Renal cortex interstitium (tissue), 11 donors: ENCODE results near the gene BRSK2. TPM values are rescaled to one million over a fixed set of nuclear protein-coding genes. Genes with fewer than 3 reads are reported as not detected.
"Not testable (repeated sequence)": the region's sequence is repeated elsewhere in the genome, so short reads cannot be mapped to it uniquely, and the experiment has no call there.

Source experiments
- DNase-seq, 11 donors: peaks; one replicate each; pipeline ENCODE4 v3.0.0-alpha.2; 2013; ENCODE audit warnings: low read depth in 9 of 11, low spot score in 4 of 11; ENCODE audit errors: extremely low read depth in 1 of 11
- polyA plus RNA-seq, 3 donors: library from polyadenylated mRNA; unstranded; fragments of 120-200 nt; gene quantifications; one replicate each; pipeline ENCODE4 v1.2.1, GENCODE V29; 2013; ENCODE audit not compliant: insufficient read length in 3 of 3

Gene BRSK2
- polyA plus RNA-seq, 3 donors = 0.56 to 1.7 (median 1.4) TPM

DNA sequence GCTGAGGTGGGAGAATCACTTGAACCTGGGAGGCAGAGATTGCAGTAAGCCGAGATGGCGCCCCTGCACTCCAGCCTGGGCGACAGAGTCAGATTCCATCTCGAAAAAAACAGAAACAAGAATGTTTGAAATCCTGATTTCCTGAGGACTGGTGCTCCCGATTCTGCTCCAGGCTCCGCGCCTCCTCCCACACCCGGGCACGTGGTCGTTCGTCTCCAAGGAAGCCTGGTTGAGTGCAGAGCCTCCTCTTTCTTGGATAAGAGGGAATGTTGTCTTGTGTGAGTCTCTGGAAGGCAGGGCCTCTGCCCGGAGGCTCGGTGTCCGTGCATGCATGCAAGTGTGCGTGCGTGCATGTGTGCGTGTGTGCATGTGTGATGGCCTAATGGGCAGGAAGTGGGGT is 30.1 kb downstream of the BRSK2 start:
- DNase-seq = no peak

DNA sequence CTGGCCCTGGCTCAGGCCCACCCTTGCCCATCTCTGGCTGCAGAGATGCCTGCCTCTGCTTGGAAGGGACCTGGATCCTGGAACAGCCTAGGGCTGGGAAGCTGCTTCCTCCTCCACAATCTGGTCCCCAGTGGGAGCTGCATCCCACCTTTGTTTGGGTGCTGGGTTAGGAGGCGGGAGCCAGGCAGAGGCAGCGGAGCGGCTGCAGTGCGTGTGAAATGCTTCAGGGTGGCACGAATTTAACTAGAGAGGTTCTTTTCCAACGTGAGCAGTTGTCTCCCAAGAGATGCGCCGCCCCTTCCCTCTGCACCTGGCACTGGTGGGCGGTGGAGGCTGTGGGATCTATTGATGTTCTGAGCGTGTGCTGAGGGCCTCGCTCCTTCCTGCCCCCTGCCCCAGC is 31.6 kb downstream of the BRSK2 start:
- DNase-seq = no peak

DNA sequence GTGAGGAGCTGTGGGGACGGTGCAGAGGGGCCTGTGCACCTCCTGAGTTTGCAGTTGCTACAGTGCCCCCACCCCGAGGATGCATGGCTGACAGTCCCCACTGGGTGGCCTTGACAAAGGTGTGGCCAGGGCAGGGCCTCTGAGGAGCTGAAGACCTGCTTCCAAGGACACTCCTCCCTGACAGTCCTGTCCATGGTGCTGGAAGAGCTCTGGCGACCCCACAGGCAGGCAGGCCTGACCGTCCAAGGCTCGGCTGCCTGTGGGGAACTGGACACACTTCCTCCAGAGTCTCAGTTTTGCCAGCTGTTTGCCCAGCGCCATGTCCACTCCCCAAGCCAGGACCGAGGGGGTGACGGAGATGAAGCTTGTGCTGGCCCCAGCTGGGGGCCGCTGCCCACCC is 32.7 kb downstream of the BRSK2 start:
- DNase-seq = peak in 2 of 11 donors; percentile 20 to 46

DNA sequence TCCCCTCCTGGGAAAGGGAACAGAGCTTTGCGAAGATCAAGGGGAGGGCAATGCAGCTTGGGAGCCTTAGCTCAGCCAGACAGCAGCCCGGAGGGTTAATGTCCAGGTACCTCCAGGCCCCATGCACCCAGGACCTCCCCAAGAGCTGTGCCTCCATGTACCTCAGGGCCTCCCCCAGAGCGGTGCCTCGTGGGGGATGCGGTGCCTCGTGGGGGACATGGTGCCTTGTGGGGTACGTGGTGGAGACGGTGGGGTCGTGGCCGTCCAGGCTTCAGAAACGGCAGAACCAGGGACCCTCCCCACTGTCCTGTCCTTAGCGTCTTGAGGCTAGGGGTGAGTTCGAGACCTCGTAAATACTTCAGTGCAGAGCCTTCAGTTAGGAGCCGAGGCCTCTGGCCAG is 33.2 kb downstream of the BRSK2 start:
- no peak for DNase-seq

DNA sequence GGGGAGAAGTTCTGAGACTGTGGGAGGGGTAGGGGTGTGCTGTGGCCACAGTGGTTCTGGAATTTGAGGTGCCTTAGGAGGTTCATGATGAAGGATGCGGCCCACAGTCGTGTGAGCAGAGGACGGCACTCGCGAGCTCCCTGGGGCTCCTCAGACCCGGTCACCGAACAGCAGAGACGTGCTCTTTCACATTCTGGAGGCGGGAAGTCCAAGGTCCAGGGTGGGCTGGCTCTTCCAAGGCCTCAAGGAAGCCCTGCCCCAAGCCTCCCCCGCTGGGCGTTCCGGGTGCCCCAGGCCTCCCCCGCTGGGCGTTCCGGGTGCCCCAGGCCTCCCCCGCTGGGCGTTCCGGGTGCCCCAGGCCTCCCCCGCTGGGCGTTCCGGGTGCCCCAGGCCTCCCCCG is 33.7 kb downstream of the BRSK2 start:
- not testable (repeated sequence) for DNase-seq

DNA sequence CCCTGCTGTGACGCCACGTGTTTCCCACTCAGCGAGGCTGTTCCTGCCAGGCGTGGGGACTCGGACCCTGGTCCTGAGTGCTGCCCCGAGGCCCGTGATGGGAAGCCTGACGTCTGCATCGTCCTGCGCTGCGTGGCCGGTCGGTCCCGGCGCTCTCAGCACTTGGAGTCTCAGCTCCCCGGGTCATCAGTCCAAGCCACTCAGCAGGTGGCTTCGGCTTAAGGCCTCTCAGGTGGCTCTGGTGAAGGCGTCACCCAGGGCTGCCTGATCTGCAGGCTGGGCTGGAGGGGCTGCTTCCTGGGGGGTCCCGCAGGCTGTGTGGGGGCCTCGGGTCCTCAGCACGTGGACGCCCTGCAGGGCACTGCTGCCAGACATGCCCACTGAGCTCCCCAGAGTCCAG is 35.3 kb downstream of the BRSK2 start:
- no peak for DNase-seq

- no peak for DNase-seq
Observed at GRCh38 chr11:1425439-1425838, 35.7 kb downstream of the BRSK2 start.

DNA sequence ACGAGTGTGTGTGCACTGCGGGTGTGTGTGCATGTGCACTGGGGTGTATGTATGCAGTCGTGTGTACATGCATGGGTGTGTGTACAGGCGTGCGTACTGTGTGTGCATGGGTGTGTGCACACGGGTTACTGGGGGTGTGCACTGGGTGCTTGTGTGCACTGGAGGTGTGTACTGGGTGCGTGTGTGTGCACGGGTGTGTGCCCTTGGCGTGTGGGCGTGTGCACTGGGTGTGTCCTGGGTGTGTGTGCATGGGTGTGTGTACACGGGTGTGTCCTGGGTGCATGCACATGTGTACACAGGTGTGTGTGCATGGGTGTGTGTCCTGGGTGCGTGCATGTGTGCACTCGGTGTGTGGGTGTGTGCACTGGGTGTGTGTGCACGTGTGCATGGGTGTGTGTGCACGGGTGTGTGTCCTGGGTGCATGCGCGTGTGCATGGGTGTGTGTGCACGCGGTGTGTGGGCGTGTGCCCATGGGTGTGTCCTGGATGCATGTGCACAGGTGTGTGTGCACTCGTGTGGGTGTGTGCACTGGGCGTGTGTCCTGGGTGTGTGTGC is 39.1 kb downstream of the BRSK2 start:
- DNase-seq = no peak

DNA sequence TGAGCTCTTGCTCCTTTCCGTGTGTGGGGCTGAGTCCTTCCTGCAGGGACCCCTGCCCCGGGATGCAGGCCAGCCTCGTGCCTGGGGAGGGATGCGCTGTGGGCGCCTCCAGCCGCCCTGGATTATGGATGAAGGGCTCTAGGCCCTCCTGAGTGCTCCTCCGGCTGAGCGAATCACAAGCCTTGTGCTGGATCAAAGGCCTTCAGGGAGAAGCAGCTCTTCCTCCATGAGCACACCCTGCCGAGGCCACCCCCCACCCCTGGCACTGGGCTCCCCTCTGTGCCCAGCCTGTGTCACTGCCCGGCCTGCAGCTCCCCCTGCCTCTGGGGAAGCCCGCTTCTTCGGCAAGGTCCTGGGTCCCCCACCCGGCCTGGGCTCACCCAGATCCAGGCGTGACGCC is 43.8 kb downstream of the BRSK2 start:
- no peak for DNase-seq

- no peak for DNase-seq
Observed at GRCh38 chr11:1433977-1434640, 44.4 kb downstream of the BRSK2 start.

GRCh38 chr11:1435479-1435819 is 45.7 kb downstream of the BRSK2 start:
- DNase-seq = not testable (repeated sequence)

- DNase-seq = no peak
Observed at GRCh38 chr11:1435820-1436467, 46.2 kb downstream of the BRSK2 start.

DNA sequence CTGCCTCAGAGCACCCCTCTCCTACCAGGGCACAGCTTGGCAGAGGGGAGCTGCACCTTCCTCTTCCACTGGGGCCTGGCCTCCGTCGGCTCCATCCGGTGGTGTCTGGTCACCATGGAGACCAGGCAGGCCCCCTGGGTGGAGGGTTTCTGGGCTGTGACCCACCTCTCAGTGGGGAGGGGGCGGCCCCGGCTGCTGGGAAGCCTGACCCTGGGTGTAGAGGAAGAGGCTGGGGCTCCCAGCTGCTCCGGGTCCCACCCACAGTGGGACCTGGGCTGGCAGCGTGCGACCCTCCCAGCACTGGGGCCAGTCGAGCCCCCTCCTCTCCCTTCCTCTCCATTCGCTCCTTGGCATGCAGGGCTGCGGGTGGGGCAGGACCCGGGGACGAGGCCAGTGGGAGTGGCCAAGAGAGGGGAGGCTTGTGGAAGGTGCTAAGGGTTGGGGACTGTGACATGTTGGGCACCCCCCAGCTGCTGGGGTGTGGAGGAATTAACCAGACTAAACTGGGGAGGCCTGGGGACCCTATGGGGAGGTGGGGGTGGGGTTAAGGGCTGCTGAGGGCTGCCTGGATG is 46.8 kb downstream of the BRSK2 start:
- no peak for DNase-seq

GRCh38 chr11:1437500-1437899 is 47.8 kb downstream of the BRSK2 start:
- DNase-seq = no peak

DNA sequence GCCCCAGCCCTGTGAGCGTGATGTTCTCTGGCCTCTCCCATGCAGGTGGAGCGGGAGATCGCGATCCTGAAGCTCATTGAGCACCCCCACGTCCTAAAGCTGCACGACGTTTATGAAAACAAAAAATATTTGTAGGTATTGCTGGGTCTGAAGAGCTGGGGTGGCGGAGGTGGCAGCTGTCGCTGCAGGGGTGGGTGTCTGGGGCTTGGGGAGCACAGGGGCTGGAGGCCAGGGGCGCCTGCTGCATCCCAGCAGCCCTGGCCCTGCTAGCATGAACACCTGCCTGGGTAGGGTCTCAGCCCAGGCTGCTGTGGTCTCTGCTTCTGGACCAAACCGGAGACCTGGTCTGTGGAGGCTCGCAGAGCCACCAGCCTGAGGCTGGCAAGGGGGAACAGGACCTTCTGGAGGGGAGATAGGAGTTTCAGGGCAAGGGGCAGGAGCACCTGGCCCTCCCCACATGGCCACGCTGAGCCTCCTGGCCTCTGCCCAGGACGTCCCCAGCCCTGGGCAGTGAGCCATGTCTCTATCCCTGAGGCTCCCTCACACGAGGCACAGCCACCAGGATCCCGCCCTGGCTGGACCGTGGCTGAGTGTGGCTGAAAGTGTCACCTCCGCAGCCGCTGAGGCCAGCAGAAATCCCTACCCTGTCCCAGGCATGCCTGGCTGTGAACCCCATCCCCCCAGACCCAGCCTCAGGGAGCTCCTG is 48.7 kb downstream of the BRSK2 start:
- DNase-seq = no peak

DNA sequence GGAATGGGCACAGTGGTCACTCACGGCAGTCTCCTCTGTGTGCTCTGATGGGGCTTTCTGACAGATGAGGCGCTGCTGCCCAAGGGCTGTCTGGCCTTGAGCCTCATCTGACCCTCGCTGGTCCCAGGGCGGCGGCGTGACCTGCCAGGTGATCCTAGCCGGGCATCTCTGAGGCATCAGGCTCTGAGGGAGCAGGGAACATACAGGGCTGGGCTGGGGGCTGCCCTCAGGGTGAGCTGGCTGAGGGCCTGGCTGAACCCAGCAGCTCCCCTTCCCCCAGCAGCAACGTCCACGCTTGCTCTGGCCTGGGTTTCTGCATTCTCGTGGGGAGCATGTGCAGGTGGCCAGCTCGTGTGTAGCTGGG is 49.2 kb downstream of the BRSK2 start:
- no peak for DNase-seq

DNA sequence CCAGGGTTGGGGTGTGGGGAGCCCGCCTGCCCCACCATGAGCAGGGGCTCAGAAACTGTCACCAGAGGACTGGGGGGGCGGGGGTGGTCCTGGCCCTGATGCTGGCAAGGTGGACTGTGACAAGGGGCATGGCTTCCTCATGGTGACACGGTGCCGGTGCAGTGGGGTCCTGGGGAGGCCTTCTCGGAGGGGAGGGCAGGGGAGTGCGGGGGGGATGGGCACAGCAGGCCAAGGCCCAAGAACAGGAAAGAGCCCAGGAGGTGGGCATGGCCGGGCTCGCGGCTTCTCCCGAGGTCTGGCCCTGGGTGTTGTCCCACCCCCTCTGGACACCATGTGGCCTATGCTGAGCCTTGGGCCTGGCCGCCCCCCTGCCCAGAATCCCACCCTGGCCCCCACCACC is 49.6 kb downstream of the BRSK2 start:
- no peak for DNase-seq

- no peak for DNase-seq
Observed at GRCh38 chr11:1440066-1440465, 50.3 kb downstream of the BRSK2 start.

GRCh38 chr11:1440496-1440895 is 50.8 kb downstream of the BRSK2 start:
- no peak for DNase-seq

GRCh38 chr11:1442163-1442562 is 52.4 kb downstream of the BRSK2 start:
- DNase-seq = no peak
